K562 (cell line): ENCODE data around the gene RNF40. TPM values are rescaled to one million over a fixed set of nuclear protein-coding genes. Genes with fewer than 3 reads are reported as not detected.

Experiments
- CAMTA2 ChIP-seq: fragments of 250-450 bp; sonication (Bioruptor Pico); conservative IDR thresholded peaks from 2 replicates; pipeline ENCODE4 v1.5.1; 2022
- ETV6 ChIP-seq, 3 experiments: fragments of 150-350 bp in 1 of 3; sonication (generic) in 1 of 3; formaldehyde crosslinking in 1 of 3; IDR thresholded peaks; 2 replicates each; pipeline versions ENCODE4 v1.6.1 to v1.8.0; 2014 to 2022; ENCODE audit warnings: borderline replicate concordance in 2 of 3, low read depth in 2 of 3, antibody characterized with exemption in 1 of 3, low read length in 1 of 3, mild to moderate bottlenecking in 1 of 3, missing genetic modification reagents in 1 of 3
- FOSL1 ChIP-seq: fragments of 200-800 bp; sonication (Bioruptor generic); conservative IDR thresholded peaks from 2 replicates; pipeline ENCODE4 v1.6.1; 2016; ENCODE audit warnings: missing genetic modification characterization, missing compliant biosample characterization
- GTF3C2 ChIP-seq: IDR thresholded peaks from 3 replicates; pipeline ENCODE4 v1.6.1; 2011; ENCODE audit warnings: borderline replicate concordance, mild to moderate bottlenecking, moderate library complexity; ENCODE audit not compliant: insufficient read length; ENCODE audit errors: extremely low read depth
- HDAC1 ChIP-seq, 2 experiments: fragments of 450-650 bp; IDR thresholded peaks; 2 replicates each; pipeline ENCODE4 v1.6.1; 2016 to 2017; ENCODE audit warnings: inconsistent platforms in 1 of 2, mild to moderate bottlenecking in 1 of 2, moderate library complexity in 1 of 2
- ILK ChIP-seq: fragments of 450-650 bp; IDR thresholded peaks from 2 replicates; pipeline ENCODE4 v1.6.1; 2016; ENCODE audit warnings: missing genetic modification characterization, low read depth, mild to moderate bottlenecking, missing compliant biosample characterization, moderate library complexity, borderline replicate concordance
- MIER1 ChIP-seq: fragments of 450-650 bp; IDR thresholded peaks from 2 replicates; pipeline ENCODE4 v1.6.1; 2016; ENCODE audit warnings: antibody characterized with exemption, mild to moderate bottlenecking, low read depth
- MYNN ChIP-seq, 2 experiments: sonication (generic); formaldehyde crosslinking in 1 of 2; IDR thresholded peaks; 2 replicates each; pipeline versions ENCODE4 v1.5.0 to v1.6.1; 2016 to 2020; ENCODE audit warnings: antibody characterized with exemption in 1 of 2, missing genetic modification reagents in 1 of 2
- NELFE ChIP-seq: IDR thresholded peaks from 2 replicates; pipeline ENCODE4 v1.6.1; 2011; ENCODE audit warnings: mild to moderate bottlenecking; ENCODE audit not compliant: insufficient read depth, insufficient read length
- POLR2AphosphoS2 ChIP-seq: IDR thresholded peaks from 2 replicates; pipeline ENCODE4 v1.6.1; 2012; ENCODE audit warnings: low read length, improper control_type of control experiment
- RBFOX2 ChIP-seq: fragments of 200-400 bp; formaldehyde crosslinking; IDR thresholded peaks from 2 replicates; pipeline ENCODE4 v1.6.1; 2017; ENCODE audit warnings: low read depth, mild to moderate bottlenecking, low read length, moderate library complexity
- SOX6 ChIP-seq: fragments of 450-650 bp; IDR thresholded peaks from 2 replicates; pipeline ENCODE4 v1.6.1; 2014; ENCODE audit warnings: mild to moderate bottlenecking
- SRSF9 ChIP-seq: fragments of 200-400 bp; formaldehyde crosslinking; IDR thresholded peaks from 2 replicates; pipeline ENCODE4 v1.6.1; 2017; ENCODE audit warnings: low read depth, low read length, borderline replicate concordance
- TAF7 ChIP-seq: fragments of 450-650 bp; IDR thresholded peaks from 2 replicates; pipeline ENCODE4 v1.6.1; 2016; ENCODE audit warnings: missing genetic modification characterization, missing compliant biosample characterization
- TOE1 ChIP-seq, 2 experiments: fragments of 450-650 bp in 1 of 2; sonication (generic) in 1 of 2; formaldehyde crosslinking in 1 of 2; IDR thresholded peaks; 2 replicates each; pipeline versions ENCODE4 v1.7.1 to v1.8.0; 2016 to 2022; ENCODE audit warnings: borderline replicate concordance in 2 of 2, mild to moderate bottlenecking in 2 of 2, antibody characterized with exemption in 1 of 2, inconsistent platforms in 1 of 2, low read depth in 1 of 2, missing genetic modification reagents in 1 of 2, moderate library complexity in 1 of 2
- ZC3H11A ChIP-seq: IDR thresholded peaks from 2 replicates; pipeline ENCODE4 v1.6.1; 2012; ENCODE audit warnings: low read depth, low read length, improper control_type of control experiment
- ZNF354B ChIP-seq: fragments of 250-450 bp; sonication (Bioruptor Pico); IDR thresholded peaks from 2 replicates; pipeline ENCODE4 v1.4.0; 2020
- ZNF561 ChIP-seq: fragments of 450-650 bp; formaldehyde crosslinking; conservative IDR thresholded peaks from 2 replicates; pipeline ENCODE4 v1.4.0; 2020; ENCODE audit warnings: mild to moderate bottlenecking, moderate library complexity
- ZNF586 ChIP-seq: fragments of 450-650 bp; formaldehyde crosslinking; conservative IDR thresholded peaks from 2 replicates; pipeline ENCODE4 v1.4.0; 2020; ENCODE audit warnings: mild to moderate bottlenecking, moderate library complexity
- polyA plus RNA-seq, 8 experiments: library from polyadenylated mRNA; depleted of rRNA in 4 of 8; stranded (reverse) in 5 of 8; unstranded in 3 of 8; fragments of >200 nt; fragmentation: Nextera tagmentation in 2 of 8; fragmentation: Illumina TruSeq in 1 of 8; extraction: Ambion mirVana in 2 of 8; extraction: Trizol in 1 of 8; gene quantifications; 2 replicates each; pipeline versions ENCODE4 v1.2.1 to v1.2.3, GENCODE V29; 2011 to 2014; ENCODE audit warnings: inconsistent platforms in 1 of 8, missing spikeins in 1 of 8
- total RNA-seq, 7 experiments: library from RNA; depleted of rRNA in 6 of 7; stranded (reverse); fragments of >200 nt in 6 of 7; fragmentation: Illumina TruSeq in 2 of 7; extraction: Trizol in 2 of 7; gene quantifications; 2 replicates each; pipeline versions ENCODE4 v1.2.1 to v1.2.3, GENCODE V29; 2011 to 2021; ENCODE audit warnings: low replicate concordance in 1 of 7
- TF ChIP-seq, protein P1 (sequence below): fragments of 450-650 bp; formaldehyde crosslinking; IDR thresholded peaks from 2 replicates; pipeline ENCODE4 v1.4.0; 2022; ENCODE audit warnings: mild to moderate bottlenecking, moderate library complexity
- TF ChIP-seq, protein P2 (sequence below): conservative IDR thresholded peaks from 2 replicates; pipeline ENCODE4 v1.6.1; 2011; ENCODE audit warnings: low read depth, mild to moderate bottlenecking, low read length; ENCODE audit not compliant: control insufficient read depth

The RNF40 gene
- total and polyA plus RNA-seq, 9 of the 15 experiments (the other 6 are each of a cell fraction or from before 2014, with no cell fraction given), result 6.2 to 129 (median 81.5) TPM

GRCh38 chr16:30761928-30762902 lies at the start of gene RNF40, which contains the start of gene CFAP119 (continued):
- no peak for TF ChIP-seq ETV6 (IDR thresholded peaks at IDR 0.05; ENCODE audit: borderline replicate concordance in 1 of 2, low read depth in 2 of 2, low read length in 1 of 2)
- no peak; the same call in 1 of the 2 replicates for TF ChIP-seq ETV6 (CRISPR knock-in tag; IDR thresholded peaks at IDR 0.05; ENCODE audit: borderline replicate concordance)
- no peak for TF ChIP-seq MYNN (IDR thresholded peaks at IDR 0.05)
- no peak for TF ChIP-seq MYNN (CRISPR knock-in tag; IDR thresholded peaks at IDR 0.05)
- TF ChIP-seq TAF7, result peak; percentile 86
- TF ChIP-seq HDAC1 (IDR thresholded peaks at IDR 0.05), result peak in 1 of 2 experiments; percentile 99; a peak in 2 of 4 replicates
- TF ChIP-seq ILK (tag), result no peak
- TF ChIP-seq ZC3H11A, result no peak
- TF ChIP-seq SOX6, result no peak
- no peak for TF ChIP-seq ZNF586 (CRISPR knock-in tag)
- TF ChIP-seq ZNF561 (CRISPR knock-in tag), result no peak
- no peak for TF ChIP-seq CAMTA2 (CRISPR knock-in tag)
- no peak for TF ChIP-seq NELFE
- TF ChIP-seq ZNF354B (CRISPR knock-in tag), result no peak
- TF ChIP-seq GTF3C2, result no peak
- TF ChIP-seq, protein P1, sequence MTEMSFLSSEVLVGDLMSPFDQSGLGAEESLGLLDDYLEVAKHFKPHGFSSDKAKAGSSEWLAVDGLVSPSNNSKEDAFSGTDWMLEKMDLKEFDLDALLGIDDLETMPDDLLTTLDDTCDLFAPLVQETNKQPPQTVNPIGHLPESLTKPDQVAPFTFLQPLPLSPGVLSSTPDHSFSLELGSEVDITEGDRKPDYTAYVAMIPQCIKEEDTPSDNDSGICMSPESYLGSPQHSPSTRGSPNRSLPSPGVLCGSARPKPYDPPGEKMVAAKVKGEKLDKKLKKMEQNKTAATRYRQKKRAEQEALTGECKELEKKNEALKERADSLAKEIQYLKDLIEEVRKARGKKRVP (CRISPR knock-in tag), result peak; percentile 30; the same call in 1 of the 2 replicates
- no peak for TF ChIP-seq MIER1
- no peak for TF ChIP-seq POLR2AphosphoS2
- no peak for TF ChIP-seq SRSF9
- TF ChIP-seq TOE1 (IDR thresholded peaks at IDR 0.05; ENCODE audit: borderline replicate concordance), result no peak
- TF ChIP-seq TOE1 (CRISPR knock-in tag; IDR thresholded peaks at IDR 0.05; ENCODE audit: borderline replicate concordance, low read depth), result no peak
- no peak for TF ChIP-seq FOSL1 (tag)
- peak; percentile 84 for TF ChIP-seq RBFOX2
- TF ChIP-seq, protein P2, sequence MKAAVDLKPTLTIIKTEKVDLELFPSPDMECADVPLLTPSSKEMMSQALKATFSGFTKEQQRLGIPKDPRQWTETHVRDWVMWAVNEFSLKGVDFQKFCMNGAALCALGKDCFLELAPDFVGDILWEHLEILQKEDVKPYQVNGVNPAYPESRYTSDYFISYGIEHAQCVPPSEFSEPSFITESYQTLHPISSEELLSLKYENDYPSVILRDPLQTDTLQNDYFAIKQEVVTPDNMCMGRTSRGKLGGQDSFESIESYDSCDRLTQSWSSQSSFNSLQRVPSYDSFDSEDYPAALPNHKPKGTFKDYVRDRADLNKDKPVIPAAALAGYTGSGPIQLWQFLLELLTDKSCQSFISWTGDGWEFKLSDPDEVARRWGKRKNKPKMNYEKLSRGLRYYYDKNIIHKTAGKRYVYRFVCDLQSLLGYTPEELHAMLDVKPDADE, result peak; percentile 27
